Duodenal mucosa (tissue), 2 donors: ENCODE results near the gene MRPS34.

ENCODE experiments used
- H3K27ac ChIP-seq: one replicate; pipeline ENCODE4 v1.7.0; 2013; ENCODE audit warnings: low read depth, low read length
- H3K27me3 ChIP-seq, 2 donors: one replicate each; pipeline ENCODE4 v1.7.0; 2013; ENCODE audit warnings: low read length in 2 of 2, control low read depth in 1 of 2; ENCODE audit not compliant: insufficient read depth in 2 of 2, control insufficient read depth in 1 of 2
- H3K36me3 ChIP-seq, 2 donors: one replicate each; pipeline ENCODE4 v1.7.0; 2013; ENCODE audit warnings: low read length in 2 of 2, control low read depth in 1 of 2; ENCODE audit not compliant: insufficient read depth in 2 of 2, control insufficient read depth in 1 of 2
- H3K4me1 ChIP-seq, 2 donors: one replicate each; pipeline ENCODE4 v1.7.0; 2013; ENCODE audit warnings: low read length in 2 of 2, control low read depth in 1 of 2; ENCODE audit not compliant: insufficient read depth in 2 of 2, control insufficient read depth in 1 of 2
- H3K4me3 ChIP-seq, 2 donors: one replicate each; pipeline ENCODE4 v1.7.0; 2013; ENCODE audit warnings: low read length in 2 of 2, low read depth in 1 of 2
- H3K9ac ChIP-seq, 2 donors: one replicate each; pipeline ENCODE4 v1.7.0; 2013; ENCODE audit warnings: low read length in 2 of 2, low read depth in 1 of 2
- H3K9me3 ChIP-seq, 2 donors: one replicate each; pipeline ENCODE4 v1.7.0; 2013; ENCODE audit warnings: low read length in 2 of 2, control low read depth in 1 of 2; ENCODE audit not compliant: control insufficient read depth in 1 of 2

The MRPS34 gene

GRCh38 chr16:1752853-1753252 is 20.1 kb downstream of the MRPS34 start:
- H3K9me3 ChIP-seq = no peaks in the 10 kb centered on the region
- H3K4me3 ChIP-seq = no peak overlapping the region
- H3K9ac ChIP-seq = no peak overlapping the region
- peaks cover 6 to 10% of the 10 kb centered on the region in 2 donors for H3K4me1 ChIP-seq
- H3K36me3 ChIP-seq = peaks cover 17 to 54% of the 10 kb centered on the region in 2 donors
- no peaks in the 10 kb centered on the region for H3K27me3 ChIP-seq
- no peak overlapping the region for H3K27ac ChIP-seq

GRCh38 chr16:1751946-1752345 is 21.0 kb downstream of the MRPS34 start:
- no peak overlapping the region for H3K4me3 ChIP-seq
- no peak overlapping the region for H3K27ac ChIP-seq
- no peaks in the 10 kb centered on the region for H3K27me3 ChIP-seq
- no peak overlapping the region for H3K9ac ChIP-seq
- peaks cover 20 to 63% of the 10 kb centered on the region in 2 donors for H3K36me3 ChIP-seq
- no peaks in the 10 kb centered on the region for H3K9me3 ChIP-seq
- peaks cover 0 to 4% of the 10 kb centered on the region in 2 donors for H3K4me1 ChIP-seq

DNA sequence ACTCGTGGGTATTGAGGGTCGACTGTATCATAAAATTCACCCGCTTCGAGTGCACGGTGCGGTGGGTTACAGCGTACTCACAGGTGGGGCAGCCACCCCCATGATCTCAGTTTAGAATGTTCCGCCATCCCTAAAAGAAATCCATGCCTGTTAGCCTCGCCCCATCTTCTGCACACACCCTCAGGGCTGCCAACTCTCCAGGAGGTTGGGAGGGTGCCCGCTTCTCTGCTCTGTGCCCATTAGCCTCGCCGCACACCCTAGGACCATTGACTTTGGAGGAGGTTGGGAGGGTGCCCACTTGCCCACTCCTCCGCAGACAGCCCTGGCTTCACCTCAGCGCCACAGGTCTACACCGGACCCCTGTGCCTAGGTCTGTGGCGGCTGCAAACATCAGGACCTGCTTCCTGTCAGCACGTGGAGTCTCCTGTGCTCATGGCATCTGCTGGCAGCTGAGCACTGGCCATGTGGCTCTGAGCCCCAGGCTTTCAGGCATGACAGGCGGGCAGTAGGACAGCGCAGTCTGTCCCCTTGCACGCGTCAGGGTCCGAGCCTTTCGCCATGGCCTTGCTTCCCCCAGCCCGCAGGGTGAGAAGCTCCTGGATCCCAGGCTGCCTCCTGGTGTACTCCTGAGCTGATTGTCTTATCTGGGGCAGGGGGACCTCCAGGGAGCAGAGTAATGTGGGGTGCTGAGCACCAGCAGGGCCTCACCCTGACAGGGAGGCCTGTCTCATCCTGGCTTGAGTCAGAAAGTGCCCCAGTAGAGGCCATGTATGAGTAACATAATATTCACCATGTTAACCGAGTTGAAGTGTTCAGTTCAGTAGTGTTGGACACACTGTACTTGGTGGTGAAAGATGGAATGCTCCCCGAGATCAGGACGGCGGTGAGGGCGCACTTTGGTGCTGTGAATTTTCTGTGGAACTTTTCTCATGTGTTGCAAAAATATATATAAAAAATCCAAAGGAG is 23.5 kb downstream of the MRPS34 start:
- no peaks in the 10 kb centered on the region for H3K4me1 ChIP-seq
- H3K9ac ChIP-seq = no peak overlapping the region
- no peak overlapping the region for H3K27ac ChIP-seq
- H3K9me3 ChIP-seq = no peaks in the 10 kb centered on the region
- peaks cover 17 to 68% of the 10 kb centered on the region in 2 donors for H3K36me3 ChIP-seq
- H3K4me3 ChIP-seq = no peak overlapping the region
- no peaks in the 10 kb centered on the region for H3K27me3 ChIP-seq

DNA sequence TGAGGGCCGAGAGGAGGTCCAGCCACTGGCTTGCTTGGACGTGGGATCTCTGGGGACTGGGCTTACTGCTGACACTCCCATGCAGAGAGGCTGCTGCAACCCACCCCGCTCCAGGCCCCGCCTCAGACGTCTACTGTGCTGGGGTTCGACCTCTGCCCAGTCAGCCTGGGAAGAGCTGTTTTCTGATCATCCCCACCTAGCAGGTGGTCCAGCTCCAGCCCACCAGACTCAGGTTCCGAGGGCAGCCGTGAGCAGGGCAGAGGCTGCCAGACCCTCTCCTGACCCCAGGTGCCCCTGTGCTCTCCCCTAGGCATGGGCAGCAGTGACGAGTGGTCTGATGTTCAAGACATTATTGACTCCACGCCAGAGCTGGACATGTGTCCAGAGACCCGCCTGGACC is 25.0 kb downstream of the MRPS34 start:
- no peaks in the 10 kb centered on the region for H3K9me3 ChIP-seq
- peaks cover 17 to 75% of the 10 kb centered on the region in 2 donors for H3K36me3 ChIP-seq
- no peak overlapping the region for H3K27ac ChIP-seq
- no peaks in the 10 kb centered on the region for H3K27me3 ChIP-seq
- no peaks in the 10 kb centered on the region for H3K4me1 ChIP-seq
- H3K9ac ChIP-seq = no peak overlapping the region
- no peak overlapping the region for H3K4me3 ChIP-seq

DNA sequence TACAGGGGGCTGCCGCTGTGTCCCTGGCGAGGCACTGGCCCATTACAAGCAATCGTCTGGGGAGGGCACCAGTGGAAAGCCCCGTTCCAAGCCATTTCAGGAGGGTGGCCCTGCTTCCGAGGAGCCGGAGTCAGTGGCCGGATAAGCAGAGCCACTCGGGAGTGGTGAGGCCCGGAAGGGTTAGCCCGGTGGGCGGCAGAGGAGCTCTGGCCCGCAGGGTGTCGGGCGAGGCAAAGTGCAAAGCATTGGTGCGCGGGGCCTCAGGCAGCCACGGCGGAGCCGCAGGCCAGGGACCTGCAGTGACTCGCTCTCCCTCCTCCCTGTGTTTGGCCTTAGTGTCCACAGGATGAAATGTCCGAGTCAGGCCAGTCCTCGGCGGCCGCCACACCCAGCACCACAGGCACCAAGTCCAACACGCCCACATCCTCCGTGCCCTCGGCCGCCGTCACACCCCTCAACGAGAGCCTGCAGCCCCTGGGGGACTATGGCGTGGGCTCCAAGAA is 26.2 kb downstream of the MRPS34 start:
- H3K4me3 ChIP-seq = no peak overlapping the region
- H3K9ac ChIP-seq = no peak overlapping the region
- no peaks in the 10 kb centered on the region for H3K27me3 ChIP-seq
- H3K36me3 ChIP-seq = peaks cover 18 to 64% of the 10 kb centered on the region in 2 donors
- H3K4me1 ChIP-seq = no peaks in the 10 kb centered on the region
- no peak overlapping the region for H3K27ac ChIP-seq
- H3K9me3 ChIP-seq = no peaks in the 10 kb centered on the region

DNA sequence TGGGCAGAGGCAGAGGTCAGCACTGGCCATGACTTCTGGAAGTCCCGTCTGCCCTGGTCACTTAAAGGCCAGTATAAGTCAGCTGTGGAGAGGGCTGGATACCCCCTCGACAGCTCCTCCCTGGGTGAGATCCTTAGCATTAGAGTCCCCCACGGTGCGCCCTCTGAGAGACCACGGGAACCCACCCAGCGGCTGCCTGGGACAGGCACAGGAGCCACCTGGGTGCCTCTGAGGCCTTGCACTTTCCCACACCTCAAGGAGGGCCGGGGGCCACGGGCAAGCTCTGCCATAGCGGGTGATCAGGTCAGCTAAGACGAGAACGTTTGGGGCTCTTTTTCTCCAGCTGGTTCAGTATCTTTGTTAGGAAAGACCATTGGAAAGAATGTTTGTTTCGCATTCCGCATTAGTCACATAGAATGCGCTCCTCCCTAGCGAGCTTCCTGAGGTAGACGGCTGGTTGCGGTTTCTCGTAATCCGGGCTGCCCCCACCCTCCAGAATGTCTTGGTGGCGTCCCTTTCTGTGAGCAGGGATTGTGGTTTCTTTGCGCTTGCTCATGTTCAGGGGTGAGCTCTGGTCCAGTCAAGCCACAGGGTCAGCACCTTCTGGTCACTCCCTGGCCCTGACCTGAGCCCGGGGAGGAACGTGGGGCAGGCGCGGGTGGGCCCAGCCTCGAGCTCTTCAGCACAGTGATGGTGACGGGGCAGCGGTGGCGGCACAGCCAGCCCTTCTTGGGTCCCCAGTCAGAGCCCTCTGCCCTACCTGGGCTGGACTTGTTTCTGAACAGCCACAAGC is 26.8 kb downstream of the MRPS34 start:
- Histone ChIP-seq H3K4me1 (no peaks in the 10 kb centered on the region), H3K9ac (no peak overlapping the region), H3K4me3 (no peak overlapping the region), H3K27me3 (no peaks in the 10 kb centered on the region), H3K36me3 (peaks cover 13 to 58% of the 10 kb centered on the region in 2 donors), H3K27ac (no peak overlapping the region), H3K9me3 (no peaks in the 10 kb centered on the region)

GRCh38 chr16:1745181-1745899 is 27.6 kb downstream of the MRPS34 start:
- no peak overlapping the region for H3K27ac ChIP-seq
- H3K36me3 ChIP-seq = peaks cover 20 to 59% of the 10 kb centered on the region in 2 donors
- H3K4me1 ChIP-seq = no peaks in the 10 kb centered on the region

GRCh38 chr16:1744338-1744840 is 28.5 kb downstream of the MRPS34 start:
- Histone ChIP-seq H3K4me3 (no peak overlapping the region), H3K36me3 (peaks cover 20 to 57% of the 10 kb centered on the region in 2 donors), H3K9me3 (peaks cover 0 to under 1% of the 10 kb centered on the region in 2 donors), H3K4me1 (no peaks in the 10 kb centered on the region), H3K27ac (no peak overlapping the region), H3K27me3 (no peaks in the 10 kb centered on the region), H3K9ac (no peak overlapping the region)

More at GRCh38 chr16:1745181-1745899, 27.6 kb downstream of the MRPS34 start:
- no peak overlapping the region for H3K9ac ChIP-seq
- no peaks in the 10 kb centered on the region for H3K9me3 ChIP-seq
- no peaks in the 10 kb centered on the region for H3K27me3 ChIP-seq
- no peak overlapping the region for H3K4me3 ChIP-seq

DNA sequence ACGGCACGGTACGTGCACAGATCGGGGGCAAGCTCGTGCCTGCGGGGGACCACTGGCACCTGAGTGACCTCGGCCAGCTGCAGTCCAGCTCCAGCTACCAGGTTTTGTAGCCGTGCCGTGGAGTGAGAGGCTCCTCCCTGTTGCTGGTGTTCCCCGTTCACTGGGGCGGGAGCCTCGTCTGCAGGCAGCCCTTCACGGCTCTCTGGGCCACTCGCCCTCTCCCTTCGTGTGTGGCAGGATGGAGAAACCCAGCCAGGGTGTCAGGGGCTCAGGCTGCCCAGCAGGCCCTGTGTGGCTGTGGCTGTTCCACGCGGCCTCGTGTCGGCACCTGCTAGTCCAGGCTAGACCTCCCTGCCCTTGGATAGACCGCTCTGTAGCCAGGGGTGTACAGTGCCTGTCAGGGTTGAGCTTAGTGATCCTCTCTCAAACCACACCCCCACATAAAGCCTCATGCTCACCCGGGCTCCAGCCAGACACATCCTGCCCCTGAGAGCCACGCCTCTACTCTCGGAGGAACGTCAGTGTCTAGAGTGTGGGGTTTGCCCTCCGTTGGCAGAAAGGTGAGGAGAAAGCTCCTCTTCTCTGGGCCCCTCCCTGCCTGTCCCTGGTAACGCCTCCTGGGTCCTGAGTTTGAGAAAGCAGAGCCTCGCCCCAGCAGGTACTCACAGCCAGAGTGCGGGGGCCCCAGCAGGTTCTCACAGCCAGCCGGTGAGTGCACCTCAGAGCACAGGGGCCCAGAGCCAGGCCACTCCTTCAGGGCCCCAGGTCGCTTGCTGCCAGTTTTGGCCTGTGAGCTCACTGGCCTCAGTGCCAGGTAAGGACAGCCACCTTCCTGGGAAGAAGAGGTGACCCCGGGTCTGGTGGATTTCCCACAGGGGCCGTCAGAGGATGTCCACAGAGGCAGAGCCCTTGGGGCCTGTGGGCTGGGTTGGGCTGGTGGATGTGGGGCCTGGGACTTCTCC is 29.3 kb downstream of the MRPS34 start:
- no peaks in the 10 kb centered on the region for H3K27me3 ChIP-seq
- no peak overlapping the region for H3K4me3 ChIP-seq
- peaks cover 16 to 50% of the 10 kb centered on the region in 2 donors for H3K36me3 ChIP-seq
- no peak overlapping the region for H3K27ac ChIP-seq
- peaks cover under 1 to 6% of the 10 kb centered on the region in 2 donors for H3K9me3 ChIP-seq
- no peaks in the 10 kb centered on the region for H3K4me1 ChIP-seq
- H3K9ac ChIP-seq = no peak overlapping the region
